OCI-LY1 (cell line): ENCODE results near the gene TTC21A.
A peak's percentile ranks its signal among the peaks of the same experiment; 100 is the strongest.

Source experiments
- H2AFZ ChIP-seq: fragments of 200-600 bp; sonication (generic), shearing (Covaris generic); 2 replicates; pipeline ENCODE4 v1.6.0; 2014; ENCODE audit warnings: antibody characterized with exemption, mild to moderate bottlenecking, low read length
- H3F3A ChIP-seq: fragments of 200-600 bp; sonication (generic), shearing (Covaris generic); 2 replicates; pipeline ENCODE4 v1.6.0; 2014; ENCODE audit warnings: mild to moderate bottlenecking, antibody characterized with exemption, low read length, moderate library complexity; ENCODE audit not compliant: insufficient read depth
- H3K27ac ChIP-seq: fragments of 200-600 bp; sonication (generic); 2 replicates; pipeline ENCODE4 v1.5.1; 2014; ENCODE audit warnings: low read length, mixed run types, mild to moderate bottlenecking, low read depth; ENCODE audit not compliant: poor library complexity, severe bottlenecking
- H3K27me3 ChIP-seq: fragments of 200-600 bp; sonication (generic); 2 replicates; pipeline ENCODE4 v1.6.0; 2014; ENCODE audit warnings: antibody characterized with exemption, mild to moderate bottlenecking, low read length, moderate library complexity; ENCODE audit not compliant: insufficient read depth
- H3K36me3 ChIP-seq: fragments of 200-600 bp; sonication (generic); 2 replicates; pipeline ENCODE4 v1.6.1; 2014; ENCODE audit warnings: mild to moderate bottlenecking, antibody characterized with exemption, low read length, moderate library complexity, mixed read lengths; ENCODE audit not compliant: insufficient read depth
- H3K4me1 ChIP-seq: fragments of 200-600 bp; sonication (generic); 2 replicates; pipeline ENCODE4 v1.5.1; 2014; ENCODE audit warnings: mild to moderate bottlenecking, low read length, moderate library complexity; ENCODE audit not compliant: insufficient read depth, severe bottlenecking
- H3K4me2 ChIP-seq: fragments of 200-600 bp; sonication (generic), shearing (Covaris generic); 2 replicates; pipeline ENCODE4 v1.6.1; 2014; ENCODE audit warnings: low read length
- H3K4me3 ChIP-seq: fragments of 200-600 bp; sonication (generic); 2 replicates; pipeline ENCODE4 v1.5.1; 2014; ENCODE audit warnings: low read length, low read depth, mild to moderate bottlenecking, mixed read lengths; ENCODE audit not compliant: poor library complexity, severe bottlenecking
- H3K79me2 ChIP-seq: fragments of 200-600 bp; shearing (Covaris generic); 2 replicates; pipeline ENCODE4 v1.6.1; 2016; ENCODE audit warnings: mixed run types, low read length, mixed read lengths; ENCODE audit not compliant: insufficient read depth
- H3K9ac ChIP-seq: fragments of 200-600 bp; sonication (generic), shearing (Covaris generic); 2 replicates; pipeline ENCODE4 v1.6.1; 2014; ENCODE audit warnings: mild to moderate bottlenecking, low read length, mixed read lengths
- H3K9me2 ChIP-seq: fragments of 200-600 bp; sonication (generic), shearing (Covaris generic); 2 replicates; pipeline ENCODE4 v1.6.1; 2014; ENCODE audit warnings: low read depth, mild to moderate bottlenecking, low read length, mixed read lengths
- H3K9me3 ChIP-seq: fragments of 200-600 bp; shearing (Covaris generic); 2 replicates; pipeline ENCODE4 v1.6.1; 2014; ENCODE audit warnings: low read length, mixed read lengths
- H4K20me1 ChIP-seq: fragments of 200-600 bp; sonication (generic), shearing (Covaris generic); 2 replicates; pipeline ENCODE4 v1.6.0; 2016; ENCODE audit warnings: mild to moderate bottlenecking, low read length; ENCODE audit not compliant: insufficient read depth
- EZH2 ChIP-seq: fragments of 200-600 bp; sonication (generic), shearing (Covaris generic); IDR thresholded peaks from 2 replicates; pipeline ENCODE4 v1.8.0; 2017; ENCODE audit warnings: borderline replicate concordance, mixed run types, mild to moderate bottlenecking, antibody characterized with exemption, low read length, moderate library complexity, mixed read lengths
- TF ChIP-seq, protein P1 (sequence below): fragments of 200-600 bp; sonication (generic), shearing (Covaris generic); IDR thresholded peaks from 2 replicates; pipeline ENCODE4 v1.5.1; 2017; ENCODE audit warnings: mild to moderate bottlenecking, antibody characterized with exemption, low read length, moderate library complexity, mixed read lengths

Gene TTC21A

DNA sequence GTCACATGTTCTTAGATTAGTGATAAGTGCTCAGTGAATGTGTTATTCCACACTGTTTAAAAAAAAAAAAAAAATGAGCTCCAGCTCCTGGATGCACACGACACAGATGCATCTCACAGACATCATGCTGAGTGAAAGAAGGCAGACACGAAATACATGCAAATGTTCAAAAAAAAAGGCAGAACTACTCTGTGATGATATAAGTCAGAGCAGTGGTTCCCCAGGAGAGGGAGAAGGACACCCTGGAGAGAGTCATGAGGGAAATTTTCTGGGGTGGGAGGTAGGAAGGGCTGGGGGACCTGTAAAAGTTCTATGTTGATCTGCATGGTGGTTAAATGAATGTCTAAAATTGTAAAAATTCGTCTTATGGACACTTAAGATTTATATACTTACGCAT is 41.6 kb downstream of the TTC21A start:
- H3K9me2 ChIP-seq: no peaks in the 10 kb centered on the region
- no peaks in the 10 kb centered on the region for H4K20me1 ChIP-seq
- no peak for TF ChIP-seq EZH2
- TF ChIP-seq, protein P1, sequence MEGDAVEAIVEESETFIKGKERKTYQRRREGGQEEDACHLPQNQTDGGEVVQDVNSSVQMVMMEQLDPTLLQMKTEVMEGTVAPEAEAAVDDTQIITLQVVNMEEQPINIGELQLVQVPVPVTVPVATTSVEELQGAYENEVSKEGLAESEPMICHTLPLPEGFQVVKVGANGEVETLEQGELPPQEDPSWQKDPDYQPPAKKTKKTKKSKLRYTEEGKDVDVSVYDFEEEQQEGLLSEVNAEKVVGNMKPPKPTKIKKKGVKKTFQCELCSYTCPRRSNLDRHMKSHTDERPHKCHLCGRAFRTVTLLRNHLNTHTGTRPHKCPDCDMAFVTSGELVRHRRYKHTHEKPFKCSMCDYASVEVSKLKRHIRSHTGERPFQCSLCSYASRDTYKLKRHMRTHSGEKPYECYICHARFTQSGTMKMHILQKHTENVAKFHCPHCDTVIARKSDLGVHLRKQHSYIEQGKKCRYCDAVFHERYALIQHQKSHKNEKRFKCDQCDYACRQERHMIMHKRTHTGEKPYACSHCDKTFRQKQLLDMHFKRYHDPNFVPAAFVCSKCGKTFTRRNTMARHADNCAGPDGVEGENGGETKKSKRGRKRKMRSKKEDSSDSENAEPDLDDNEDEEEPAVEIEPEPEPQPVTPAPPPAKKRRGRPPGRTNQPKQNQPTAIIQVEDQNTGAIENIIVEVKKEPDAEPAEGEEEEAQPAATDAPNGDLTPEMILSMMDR: no peak
- no peaks in the 10 kb centered on the region for H3K27me3 ChIP-seq
- peaks cover 73% of the 10 kb centered on the region for H3K4me1 ChIP-seq
- H3K36me3 ChIP-seq: peaks cover 22% of the 10 kb centered on the region
- peak overlapping the region; percentile 84 for H3K4me2 ChIP-seq
- H3K9me3 ChIP-seq: no peaks in the 10 kb centered on the region
- no peak overlapping the region for H2AFZ ChIP-seq
- peak overlapping the region; percentile 67; the same call in 1 of the 2 replicates for H3K9ac ChIP-seq
- H3F3A ChIP-seq: no peaks in the 10 kb centered on the region
- 0 out of 2 replicates have a peak, but pooled peaks cover 4% of the 10 kb centered on the region for H3K79me2 ChIP-seq
- H3K27ac ChIP-seq: peak overlapping the region; percentile 94
- peak overlapping the region; percentile 55 for H3K4me3 ChIP-seq

GRCh38 chr3:39149498-39150147 is 42.1 kb downstream of the TTC21A start:
- Histone ChIP-seq H3K36me3 (peaks cover 16% of the 10 kb centered on the region), H3K9me3 (no peaks in the 10 kb centered on the region), H3K4me2 (peak overlapping the region; percentile 84), H2AFZ (no peak overlapping the region), H3K4me3 (no peak overlapping the region), H3K79me2 (0 out of 2 replicates have a peak, but pooled peaks cover 4% of the 10 kb centered on the region), H3K27ac (peak overlapping the region; percentile 94), H3K4me1 (peaks cover 78% of the 10 kb centered on the region), H4K20me1 (no peaks in the 10 kb centered on the region), H3K9ac (peak overlapping the region; percentile 67; the same call in 1 of the 2 replicates), H3K27me3 (no peaks in the 10 kb centered on the region), H3K9me2 (no peaks in the 10 kb centered on the region), H3F3A (no peaks in the 10 kb centered on the region)
- TF ChIP-seq EZH2: no peak

DNA sequence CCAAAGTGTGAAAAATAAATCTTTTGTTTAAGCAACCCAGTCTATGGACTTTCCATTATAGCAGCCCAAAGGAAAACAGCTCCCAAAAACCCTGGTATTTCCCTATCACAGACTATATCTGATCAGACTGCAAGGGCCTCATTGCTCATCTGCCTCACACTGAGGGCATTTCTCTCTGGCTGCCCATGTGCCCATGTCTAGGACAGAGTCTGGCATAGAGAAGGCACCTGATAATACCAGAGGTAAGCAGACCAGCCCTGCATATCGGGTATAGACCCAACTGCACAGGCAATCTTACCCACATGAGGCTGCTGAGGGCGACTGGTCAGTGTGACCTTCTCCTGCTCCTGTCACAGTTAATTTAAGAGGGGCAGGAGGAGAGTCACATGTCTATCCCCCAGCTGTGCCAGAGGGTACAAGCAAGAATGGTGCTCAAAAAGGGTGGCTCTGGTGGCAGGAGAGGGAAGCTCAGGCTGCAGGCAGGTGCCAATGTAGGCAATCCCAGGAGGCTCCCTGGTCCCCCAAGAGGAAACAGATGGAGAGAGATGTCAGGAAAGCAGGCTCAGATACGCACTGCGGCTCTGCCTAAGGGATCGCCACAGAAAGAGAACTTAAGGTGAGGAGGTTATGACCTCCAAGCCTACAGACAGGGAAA is 42.8 kb downstream of the TTC21A start:
- Histone ChIP-seq H3K9me2 (no peaks in the 10 kb centered on the region), H4K20me1 (no peaks in the 10 kb centered on the region), H3K4me1 (peaks cover 78% of the 10 kb centered on the region), H3F3A (no peaks in the 10 kb centered on the region), H3K27me3 (no peaks in the 10 kb centered on the region), H3K4me2 (peak overlapping the region; percentile 84), H3K79me2 (0 out of 2 replicates have a peak, but pooled peaks cover 4% of the 10 kb centered on the region), H3K4me3 (peak overlapping the region; percentile 78), H3K36me3 (peaks cover 11% of the 10 kb centered on the region), H3K27ac (peak overlapping the region; percentile 94), H3K9ac (peak overlapping the region; percentile 71; the same call in 1 of the 2 replicates), H2AFZ (no peak overlapping the region), H3K9me3 (no peaks in the 10 kb centered on the region)
- no peak for TF ChIP-seq EZH2
- TF ChIP-seq, protein P1: no peak; the same call in 1 of the 2 replicates
